Skeletal muscle satellite cell (primary cell): Measurements from ENCODE around the gene USP8.
"Not testable (repeated sequence)": the region's sequence is repeated elsewhere in the genome, so short reads cannot be mapped to it uniquely, and the experiment has no call there.

ENCODE experiments used
- H3K27me3 ChIP-seq: 2 replicates; pipeline ENCODE4 v1.7.0; 2013; ENCODE audit warnings: low read length; ENCODE audit not compliant: control insufficient read depth, insufficient read depth
- H3K36me3 ChIP-seq: 2 replicates; pipeline ENCODE4 v1.7.0; 2013; ENCODE audit warnings: mild to moderate bottlenecking, control low read depth, low read length; ENCODE audit not compliant: insufficient read depth
- H3K4me1 ChIP-seq: 2 replicates; pipeline ENCODE4 v1.7.0; 2013; ENCODE audit warnings: low read length; ENCODE audit not compliant: control insufficient read depth, insufficient read depth
- H3K4me2 ChIP-seq: 2 replicates; pipeline ENCODE4 v1.7.0; 2013; ENCODE audit warnings: mild to moderate bottlenecking, low read length
- H3K4me3 ChIP-seq: 2 replicates; pipeline ENCODE4 v1.7.0; 2013; ENCODE audit warnings: low read length
- H3K9ac ChIP-seq: 2 replicates; pipeline ENCODE4 v1.7.0; 2013; ENCODE audit warnings: mild to moderate bottlenecking, low read depth, low read length, moderate library complexity
- H3K9me3 ChIP-seq: replicated peaks from 2 replicates; pipeline ENCODE4 v1.7.0; 2013; ENCODE audit warnings: mild to moderate bottlenecking, control low read depth, low read length

USP8 gene

GRCh38 chr15:50458348-50459112 is 34.3 kb downstream of the USP8 start:
- no peak overlapping the region for H3K9ac ChIP-seq
- H3K4me2 ChIP-seq: no peak overlapping the region
- H3K36me3 ChIP-seq: peaks cover 17% of the 10 kb centered on the region
- no peaks in the 10 kb centered on the region for H3K4me1 ChIP-seq
- H3K4me3 ChIP-seq: no peak overlapping the region
- H3K27me3 ChIP-seq: no peaks in the 10 kb centered on the region
- H3K9me3 ChIP-seq: no peaks in the 10 kb centered on the region

DNA sequence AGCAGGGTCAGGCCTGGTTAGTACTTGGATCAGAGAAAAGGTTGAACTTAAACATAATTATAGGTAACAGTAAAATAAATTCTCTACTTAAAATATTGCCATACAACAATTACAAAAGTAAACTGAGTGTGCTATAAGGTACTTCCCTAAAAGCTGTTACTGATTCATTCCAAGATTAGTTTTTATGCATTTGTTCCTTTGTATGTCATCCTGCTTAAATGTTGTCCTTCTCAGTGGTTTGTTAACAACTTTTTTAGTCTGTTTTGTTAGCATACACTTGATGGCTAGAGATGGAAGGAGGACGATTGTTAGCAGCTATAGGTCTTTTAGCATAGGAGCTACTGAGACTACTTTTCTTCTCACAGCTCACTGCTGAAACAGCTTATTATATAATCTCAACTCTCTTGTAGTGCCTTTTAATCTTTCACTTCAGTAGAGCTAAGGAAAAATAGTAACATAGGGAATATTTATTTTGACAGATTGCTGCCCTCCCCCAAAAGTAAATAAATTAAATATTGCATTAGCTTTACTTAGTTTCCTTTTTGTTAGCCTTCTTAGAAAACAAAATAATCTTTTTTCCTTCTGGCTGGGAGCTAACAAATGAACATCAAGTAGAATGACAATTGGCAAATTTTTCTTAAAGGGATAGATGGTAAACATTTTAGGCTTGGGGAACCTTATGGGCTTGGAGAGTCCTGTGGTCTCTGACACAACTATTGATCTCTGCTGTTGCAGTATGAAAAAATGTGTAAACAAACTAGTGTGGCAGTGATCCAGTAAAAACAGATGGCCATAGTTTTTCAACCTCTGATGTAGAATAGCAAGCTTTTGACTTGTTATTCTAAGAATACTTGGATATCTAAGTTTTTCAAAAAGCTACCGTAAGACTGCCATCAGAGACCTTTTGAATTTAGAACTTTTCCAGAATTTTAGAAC is 39.5 kb downstream of the USP8 start:
- Histone ChIP-seq H3K4me3 (no peak overlapping the region), H3K9me3 (no peaks in the 10 kb centered on the region), H3K36me3 (peaks cover 24% of the 10 kb centered on the region), H3K4me1 (peaks cover 7% of the 10 kb centered on the region), H3K4me2 (no peak overlapping the region), H3K9ac (no peak overlapping the region), H3K27me3 (no peaks in the 10 kb centered on the region)

- Histone ChIP-seq H3K4me3 (no peak overlapping the region), H3K27me3 (no peaks in the 10 kb centered on the region), H3K36me3 (peaks cover 38% of the 10 kb centered on the region), H3K9me3 (no peaks in the 10 kb centered on the region), H3K9ac (no peak overlapping the region), H3K4me2 (no peak overlapping the region), H3K4me1 (no peaks in the 10 kb centered on the region)
Observed at GRCh38 chr15:50471072-50471471, 46.9 kb downstream of the USP8 start.

DNA sequence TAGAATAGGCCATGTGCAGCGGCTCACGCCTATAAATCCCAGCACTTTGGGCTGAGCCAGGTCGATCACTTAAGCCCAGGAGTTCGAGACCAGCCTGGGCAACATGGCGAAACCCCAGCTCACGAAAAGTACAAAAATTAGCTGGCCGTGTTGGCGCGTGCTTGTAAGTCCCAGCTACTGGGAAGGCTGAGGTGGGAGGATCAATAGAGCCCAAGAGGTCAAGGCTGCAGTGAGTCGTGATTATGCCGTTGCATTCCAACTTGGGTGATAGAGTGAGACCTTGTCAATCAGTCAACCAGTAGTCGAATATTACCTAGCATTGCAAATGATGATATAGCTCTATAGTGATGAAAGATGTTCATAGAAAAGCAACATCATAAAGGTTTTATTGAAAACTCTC is 51.9 kb downstream of the USP8 start:
- no peaks in the 10 kb centered on the region for H3K27me3 ChIP-seq
- peaks cover 39% of the 10 kb centered on the region for H3K36me3 ChIP-seq
- no peak overlapping the region for H3K9ac ChIP-seq
- H3K9me3 ChIP-seq: no peaks in the 10 kb centered on the region
- H3K4me2 ChIP-seq: no peak overlapping the region
- no peaks in the 10 kb centered on the region for H3K4me1 ChIP-seq
- H3K4me3 ChIP-seq: no peak overlapping the region

- Histone ChIP-seq H3K4me2 (no peak overlapping the region), H3K9ac (no peak overlapping the region), H3K4me1 (no peaks in the 10 kb centered on the region), H3K36me3 (peaks cover 55% of the 10 kb centered on the region), H3K9me3 (no peaks in the 10 kb centered on the region), H3K27me3 (no peaks in the 10 kb centered on the region), H3K4me3 (no peak overlapping the region)
Observed at GRCh38 chr15:50484781-50485180, 60.6 kb downstream of the USP8 start.

- no peaks in the 10 kb centered on the region for H3K4me1 ChIP-seq
- H3K4me3 ChIP-seq: no peak overlapping the region
- no peaks in the 10 kb centered on the region for H3K27me3 ChIP-seq
- H3K9ac ChIP-seq: no peak overlapping the region
- no peak overlapping the region for H3K4me2 ChIP-seq
- H3K9me3 ChIP-seq: no peaks in the 10 kb centered on the region
- H3K36me3 ChIP-seq: peaks cover 58% of the 10 kb centered on the region
Observed at GRCh38 chr15:50485389-50485788, 61.2 kb downstream of the USP8 start.

DNA sequence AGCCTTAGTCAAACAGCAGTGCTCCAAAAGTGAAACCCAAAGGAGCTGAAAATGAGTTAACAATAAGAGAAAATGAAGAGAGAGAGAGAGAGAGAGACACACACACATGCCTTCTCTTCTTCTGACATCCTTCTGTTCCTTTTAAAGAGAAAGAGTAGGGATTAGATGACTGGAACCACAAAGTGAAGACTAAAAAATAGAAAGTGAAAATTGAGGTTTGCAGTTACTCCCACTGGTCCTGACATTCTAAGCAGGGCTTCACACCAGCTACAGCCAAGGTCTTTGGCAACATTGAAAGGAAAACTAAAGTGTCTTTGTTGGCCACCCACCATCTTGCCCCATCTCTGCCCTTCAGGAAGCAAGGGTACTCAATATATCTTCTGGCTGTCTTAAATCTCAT is 63.1 kb downstream of the USP8 start:
- H3K4me2 ChIP-seq: no peak overlapping the region
- no peak overlapping the region for H3K4me3 ChIP-seq
- peaks cover 56% of the 10 kb centered on the region for H3K36me3 ChIP-seq
- H3K4me1 ChIP-seq: no peaks in the 10 kb centered on the region
- H3K9me3 ChIP-seq: no peaks in the 10 kb centered on the region
- H3K9ac ChIP-seq: no peak overlapping the region
- no peaks in the 10 kb centered on the region for H3K27me3 ChIP-seq

- Histone ChIP-seq H3K9ac (no peak overlapping the region), H3K4me3 (no peak overlapping the region)
Observed at GRCh38 chr15:50493625-50494024, 69.4 kb downstream of the USP8 start.

GRCh38 chr15:50494547-50494946 is 70.3 kb downstream of the USP8 start:
- H3K4me3 ChIP-seq, H3K9ac ChIP-seq, H3K4me1 ChIP-seq, H3K4me2 ChIP-seq, H3K9me3 ChIP-seq, H3K27me3 ChIP-seq: not testable (repeated sequence)
- H3K36me3 ChIP-seq: peaks cover 79% of the 10 kb centered on the region

More at GRCh38 chr15:50493625-50494024, 69.4 kb downstream of the USP8 start:
- peaks cover 71% of the 10 kb centered on the region for H3K36me3 ChIP-seq
- no peaks in the 10 kb centered on the region for H3K27me3 ChIP-seq
- H3K4me1 ChIP-seq: no peaks in the 10 kb centered on the region
- H3K9me3 ChIP-seq: no peaks in the 10 kb centered on the region
- H3K4me2 ChIP-seq: no peak overlapping the region

- Histone ChIP-seq H3K4me3 (no peak overlapping the region), H3K36me3 (peaks cover 71% of the 10 kb centered on the region), H3K9ac (no peak overlapping the region), H3K4me2 (no peak overlapping the region), H3K9me3 (no peaks in the 10 kb centered on the region), H3K4me1 (no peaks in the 10 kb centered on the region), H3K27me3 (no peaks in the 10 kb centered on the region)
Observed at GRCh38 chr15:50496692-50497091, 72.5 kb downstream of the USP8 start.

DNA sequence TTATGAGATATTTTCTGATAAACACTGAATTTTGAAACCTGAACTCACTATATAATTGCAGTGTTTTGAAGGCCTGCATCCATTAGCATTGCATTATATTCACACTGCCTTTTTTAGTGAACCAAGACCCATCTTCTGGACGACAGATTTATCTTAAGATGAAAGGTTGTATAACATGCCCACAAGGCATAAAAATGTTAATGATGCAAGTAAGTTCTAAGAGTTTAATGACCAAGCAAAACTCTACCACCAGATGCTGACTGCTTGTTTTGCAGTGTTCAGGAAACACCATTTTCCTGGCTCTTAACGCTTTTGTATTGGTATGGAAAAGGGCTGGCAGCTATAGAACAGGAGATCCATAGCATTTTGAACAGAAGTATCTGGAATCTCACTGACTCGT is 76.1 kb downstream of the USP8 start:
- H3K36me3 ChIP-seq: peaks cover 43% of the 10 kb centered on the region

More for the DNA sequence above, 76.1 kb downstream of the USP8 start:
- H3K4me1 ChIP-seq: no peaks in the 10 kb centered on the region
- no peaks in the 10 kb centered on the region for H3K27me3 ChIP-seq
- no peak overlapping the region for H3K4me2 ChIP-seq
- H3K4me3 ChIP-seq: no peak overlapping the region
- no peak overlapping the region for H3K9ac ChIP-seq
- H3K9me3 ChIP-seq: no peaks in the 10 kb centered on the region
